GM12874 (cell line): ENCODE data around the gene SCO1.

Source experiments
- CTCF ChIP-seq: IDR thresholded peaks from 2 replicates; pipeline ENCODE4 v1.5.1; 2011; ENCODE audit warnings: low read depth, mild to moderate bottlenecking, control low read depth, low read length, moderate library complexity; ENCODE audit not compliant: insufficient read depth

SCO1 gene

GRCh38 chr17:10631701-10632100, 65.6 kb downstream of the SCO1 start:
- TF ChIP-seq CTCF = no peak

GRCh38 chr17:10631048-10631700, 66.2 kb downstream of the SCO1 start:
- peak; percentile 85 for TF ChIP-seq CTCF

- TF ChIP-seq CTCF = no peak
Measured at GRCh38 chr17:10629706-10630105, 67.6 kb downstream of the SCO1 start.

- peak; percentile 47 for TF ChIP-seq CTCF
Measured at GRCh38 chr17:10628756-10629155, 68.6 kb downstream of the SCO1 start.

GRCh38 chr17:10626390-10626789, 70.9 kb downstream of the SCO1 start:
- TF ChIP-seq CTCF = no peak

GRCh38 chr17:10624969-10625368, 72.4 kb downstream of the SCO1 start:
- no peak for TF ChIP-seq CTCF

GRCh38 chr17:10623737-10624338, 73.5 kb downstream of the SCO1 start:
- TF ChIP-seq CTCF = no peak
